ENCODE results near the gene ZNF182. TPM values are rescaled to one million over a fixed set of nuclear protein-coding genes. Genes with fewer than 3 reads are reported as not detected.
"Not testable (repeated sequence)": the region's sequence is repeated elsewhere in the genome, so short reads cannot be mapped to it uniquely, and the experiment has no call there.

ZNF182 gene
- total RNA-seq, 1 experiment from 2014 or later: 3.8 TPM

DNA sequence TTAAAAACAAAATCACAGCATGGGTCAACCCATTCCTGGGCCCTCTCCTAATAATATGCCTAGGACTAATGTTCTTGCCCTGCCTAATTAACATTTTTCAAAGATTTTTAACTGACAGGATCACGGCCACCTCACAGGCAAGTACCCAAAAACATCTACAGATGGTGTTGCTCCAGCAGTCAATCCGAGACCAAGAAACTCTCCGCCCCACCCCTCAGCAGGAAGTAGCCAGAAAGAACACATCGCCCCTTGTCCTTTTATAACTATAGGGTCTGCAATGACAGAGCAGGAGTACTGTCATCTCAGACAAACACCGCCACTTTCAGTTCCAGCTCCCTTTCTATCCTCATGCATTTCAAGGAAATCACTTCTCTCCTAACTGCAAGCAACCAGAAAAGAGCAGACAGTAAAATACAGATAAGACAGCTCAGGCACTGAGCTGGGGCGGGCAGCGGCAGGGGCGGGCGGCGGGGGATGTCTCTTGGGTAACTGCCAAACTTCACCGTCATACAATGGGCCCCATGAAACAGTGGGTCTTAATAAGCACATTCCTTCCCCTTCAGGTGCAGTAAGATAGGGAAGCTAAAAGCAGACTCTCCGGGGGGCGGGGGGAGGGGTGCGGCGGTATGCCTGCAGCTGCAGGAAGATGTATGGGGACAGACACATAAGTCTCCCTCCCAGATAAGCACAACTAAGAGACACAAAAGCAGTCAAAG is 67.4 kb downstream of the ZNF182 start:
- H3K27ac ChIP-seq: no peak overlapping the region
- no peaks in the 10 kb centered on the region for H3K36me3 ChIP-seq (ENCODE audit: low read depth)
- TF ChIP-seq EZH2 (IDR thresholded peaks at IDR 0.05; ENCODE audit: low read depth): no peak
- TF ChIP-seq, protein P1, sequence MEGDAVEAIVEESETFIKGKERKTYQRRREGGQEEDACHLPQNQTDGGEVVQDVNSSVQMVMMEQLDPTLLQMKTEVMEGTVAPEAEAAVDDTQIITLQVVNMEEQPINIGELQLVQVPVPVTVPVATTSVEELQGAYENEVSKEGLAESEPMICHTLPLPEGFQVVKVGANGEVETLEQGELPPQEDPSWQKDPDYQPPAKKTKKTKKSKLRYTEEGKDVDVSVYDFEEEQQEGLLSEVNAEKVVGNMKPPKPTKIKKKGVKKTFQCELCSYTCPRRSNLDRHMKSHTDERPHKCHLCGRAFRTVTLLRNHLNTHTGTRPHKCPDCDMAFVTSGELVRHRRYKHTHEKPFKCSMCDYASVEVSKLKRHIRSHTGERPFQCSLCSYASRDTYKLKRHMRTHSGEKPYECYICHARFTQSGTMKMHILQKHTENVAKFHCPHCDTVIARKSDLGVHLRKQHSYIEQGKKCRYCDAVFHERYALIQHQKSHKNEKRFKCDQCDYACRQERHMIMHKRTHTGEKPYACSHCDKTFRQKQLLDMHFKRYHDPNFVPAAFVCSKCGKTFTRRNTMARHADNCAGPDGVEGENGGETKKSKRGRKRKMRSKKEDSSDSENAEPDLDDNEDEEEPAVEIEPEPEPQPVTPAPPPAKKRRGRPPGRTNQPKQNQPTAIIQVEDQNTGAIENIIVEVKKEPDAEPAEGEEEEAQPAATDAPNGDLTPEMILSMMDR (conservative IDR thresholded peaks at IDR 0.05): no peak
- H3K9me3 ChIP-seq (ENCODE audit: insufficient read depth, low read depth): no peaks in the 10 kb centered on the region
- no peaks in the 10 kb centered on the region for H3K4me1 ChIP-seq (replicated peaks; ENCODE audit: insufficient read depth)
- no peak overlapping the region for H2AFZ ChIP-seq
- H3K4me2 ChIP-seq: no peak overlapping the region
- H3K9me2 ChIP-seq (ENCODE audit: insufficient read depth): no peaks in the 10 kb centered on the region
- intact Hi-C loops (cut with micrococcal nuclease; ENCODE audit: unreplicated experiment): no loop called here
- H3F3A ChIP-seq (ENCODE audit: insufficient read depth, low read depth): no peaks in the 10 kb centered on the region
- DNase-seq: no peak
- no peaks in the 10 kb centered on the region for H3K79me2 ChIP-seq (ENCODE audit: low read depth)
- H3K4me3 ChIP-seq: no peak overlapping the region
- no peaks in the 10 kb centered on the region for H4K20me1 ChIP-seq (ENCODE audit: insufficient read depth)
- ChIA-PET POLR2A (ENCODE audit: unreplicated experiment) (no interaction called here), CTCF (no interaction called here)
- no TSS peak for BruUV-seq (replicated peaks)
- H3K27me3 ChIP-seq (ENCODE audit: insufficient read depth, low read depth): no peaks in the 10 kb centered on the region

DNA sequence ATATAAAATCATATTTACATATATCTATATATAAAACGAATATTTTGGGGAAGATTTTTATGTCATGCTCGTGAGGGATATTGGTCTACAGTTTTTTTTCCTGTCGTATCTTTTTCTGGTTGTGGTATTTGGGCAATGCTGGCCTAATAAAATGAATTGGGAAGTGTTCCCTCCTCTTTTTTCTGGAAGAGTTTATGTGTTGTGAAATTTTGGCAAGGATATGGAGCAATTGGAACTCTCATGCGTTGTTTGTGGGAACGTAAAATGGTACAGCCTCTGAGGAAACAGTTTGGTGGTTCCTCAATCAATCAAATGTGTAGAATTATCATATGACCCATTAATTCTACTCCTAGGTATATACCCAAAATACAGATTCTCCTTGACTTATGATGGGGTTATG is 69.8 kb downstream of the ZNF182 start:
- TF ChIP-seq, protein P1 (conservative IDR thresholded peaks at IDR 0.05): no peak
- TF ChIP-seq EZH2 (IDR thresholded peaks at IDR 0.05; ENCODE audit: low read depth): no peak
- Histone ChIP-seq H3K4me2 (no peak overlapping the region), H3K36me3 (ENCODE audit: low read depth) (no peaks in the 10 kb centered on the region), H3K27me3 (ENCODE audit: insufficient read depth, low read depth) (no peaks in the 10 kb centered on the region), H3F3A (ENCODE audit: insufficient read depth, low read depth) (no peaks in the 10 kb centered on the region), H3K4me3 (no peak overlapping the region), H3K79me2 (ENCODE audit: low read depth) (no peaks in the 10 kb centered on the region), H2AFZ (no peak overlapping the region), H4K20me1 (ENCODE audit: insufficient read depth) (no peaks in the 10 kb centered on the region), H3K4me1 (replicated peaks; ENCODE audit: insufficient read depth) (no peaks in the 10 kb centered on the region), H3K9me2 (ENCODE audit: insufficient read depth) (no peaks in the 10 kb centered on the region), H3K27ac (no peak overlapping the region), H3K9me3 (ENCODE audit: insufficient read depth, low read depth) (no peaks in the 10 kb centered on the region)
- ChIA-PET POLR2A (ENCODE audit: unreplicated experiment) (no interaction called here), CTCF (no interaction called here)
- intact Hi-C loops (cut with micrococcal nuclease; ENCODE audit: unreplicated experiment): no loop called here
- no peak for DNase-seq
- BruUV-seq (replicated peaks): no TSS peak

DNA sequence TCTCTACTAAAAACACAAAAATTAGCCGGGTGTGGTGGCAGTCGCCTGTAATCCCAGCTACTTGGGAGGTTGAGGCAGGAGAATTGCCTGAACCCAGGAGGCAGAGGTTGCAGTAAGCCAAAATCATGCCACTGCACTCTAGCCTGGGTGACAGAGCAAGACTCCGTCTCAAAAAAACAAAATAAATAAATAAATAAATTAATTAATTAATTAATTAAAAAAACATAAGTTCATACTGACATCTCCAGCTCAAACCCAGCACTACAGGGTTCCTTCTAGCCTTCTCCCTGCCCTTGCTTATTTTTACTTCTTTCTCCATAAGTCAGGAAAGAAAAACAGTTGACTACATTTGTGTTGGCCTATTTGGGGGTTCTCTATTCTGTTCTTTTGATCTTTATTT is 71.8 kb downstream of the ZNF182 start:
- H3K4me3 ChIP-seq; H3F3A ChIP-seq (ENCODE audit: insufficient read depth, low read depth); BruUV-seq (replicated peaks); H3K4me2 ChIP-seq; DNase-seq; H3K27me3 ChIP-seq (ENCODE audit: insufficient read depth, low read depth); POLR2A ChIA-PET (ENCODE audit: unreplicated experiment); CTCF ChIA-PET; H3K27ac ChIP-seq; H2AFZ ChIP-seq; H3K9me3 ChIP-seq (ENCODE audit: insufficient read depth, low read depth); H3K36me3 ChIP-seq (ENCODE audit: low read depth); H4K20me1 ChIP-seq (ENCODE audit: insufficient read depth); H3K9me2 ChIP-seq (ENCODE audit: insufficient read depth); H3K4me1 ChIP-seq (replicated peaks; ENCODE audit: insufficient read depth); intact Hi-C loops (cut with micrococcal nuclease; ENCODE audit: unreplicated experiment); H3K79me2 ChIP-seq (ENCODE audit: low read depth): not testable (repeated sequence)

DNA sequence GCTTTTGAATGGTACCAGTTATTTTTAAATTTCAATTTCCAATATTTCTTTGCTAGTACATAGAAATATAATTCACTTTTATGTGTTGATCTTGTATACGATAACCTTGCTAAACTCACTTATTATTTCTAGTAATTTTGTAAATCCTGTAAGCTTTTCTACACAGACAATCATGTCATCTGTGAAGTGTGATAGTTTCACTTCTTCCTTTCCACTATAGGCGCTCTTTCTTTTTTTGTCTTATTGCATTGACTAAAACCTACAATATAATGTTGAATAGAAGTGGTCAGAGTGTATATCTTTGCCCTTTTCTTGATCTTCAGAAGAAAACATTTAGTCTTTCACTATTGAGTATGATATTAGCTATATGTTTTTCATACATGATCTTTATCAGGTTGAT is 76.6 kb downstream of the ZNF182 start:
- no peaks in the 10 kb centered on the region for H3F3A ChIP-seq (ENCODE audit: insufficient read depth, low read depth)
- no peaks in the 10 kb centered on the region for H3K36me3 ChIP-seq (ENCODE audit: low read depth)
- no peak for DNase-seq
- H3K9me2 ChIP-seq (ENCODE audit: insufficient read depth): no peaks in the 10 kb centered on the region
- no peak for TF ChIP-seq EZH2 (IDR thresholded peaks at IDR 0.05; ENCODE audit: low read depth)
- TF ChIP-seq, protein P1 (conservative IDR thresholded peaks at IDR 0.05): no peak
- H3K79me2 ChIP-seq (ENCODE audit: low read depth): no peaks in the 10 kb centered on the region
- no peaks in the 10 kb centered on the region for H3K4me1 ChIP-seq (replicated peaks; ENCODE audit: insufficient read depth)
- no peaks in the 10 kb centered on the region for H3K9me3 ChIP-seq (ENCODE audit: insufficient read depth, low read depth)
- H2AFZ ChIP-seq: no peak overlapping the region
- H4K20me1 ChIP-seq (ENCODE audit: insufficient read depth): no peaks in the 10 kb centered on the region
- no peak overlapping the region for H3K4me2 ChIP-seq
- no TSS peak for BruUV-seq (replicated peaks)
- no peak overlapping the region for H3K4me3 ChIP-seq
- no peaks in the 10 kb centered on the region for H3K27me3 ChIP-seq (ENCODE audit: insufficient read depth, low read depth)
- ChIA-PET POLR2A (ENCODE audit: unreplicated experiment) (no interaction called here), CTCF (no interaction called here)
- intact Hi-C loops (cut with micrococcal nuclease; ENCODE audit: unreplicated experiment): no loop called here
- no peak overlapping the region for H3K27ac ChIP-seq

Measured in PC-9 (cell line).